GM10248 (cell line): ENCODE results near the gene SHFL.

Experiments used
- CTCF ChIA-PET: fragments of 300-600 bp; sonication (Branson Sonifier 250); formaldehyde crosslinking; extraction: SDS; loops from one replicate; lab custom pipeline; 2021; ENCODE audit warnings: antibody characterized with exemption; lab: Yijun Ruan, JAX
- POLR2A ChIA-PET: fragments of 350-650 bp; sonication (Branson Sonifier 250); formaldehyde crosslinking; extraction: SDS; loops from one replicate; lab custom pipeline; 2020; ENCODE audit warnings: antibody characterized with exemption; lab: Yijun Ruan, JAX
- DNase-seq: peaks from one replicate; pipeline ENCODE4 v3.0.0; 2012; ENCODE audit errors: extremely low spot score
- TF ChIP-seq, protein P1 (sequence below): IDR thresholded peaks from 2 replicates; pipeline ENCODE4 v1.5.1; 2012; ENCODE audit warnings: mild to moderate bottlenecking, low read depth; ENCODE audit errors: extremely low read depth, missing control alignments, control extremely low read depth

SHFL gene

DNA sequence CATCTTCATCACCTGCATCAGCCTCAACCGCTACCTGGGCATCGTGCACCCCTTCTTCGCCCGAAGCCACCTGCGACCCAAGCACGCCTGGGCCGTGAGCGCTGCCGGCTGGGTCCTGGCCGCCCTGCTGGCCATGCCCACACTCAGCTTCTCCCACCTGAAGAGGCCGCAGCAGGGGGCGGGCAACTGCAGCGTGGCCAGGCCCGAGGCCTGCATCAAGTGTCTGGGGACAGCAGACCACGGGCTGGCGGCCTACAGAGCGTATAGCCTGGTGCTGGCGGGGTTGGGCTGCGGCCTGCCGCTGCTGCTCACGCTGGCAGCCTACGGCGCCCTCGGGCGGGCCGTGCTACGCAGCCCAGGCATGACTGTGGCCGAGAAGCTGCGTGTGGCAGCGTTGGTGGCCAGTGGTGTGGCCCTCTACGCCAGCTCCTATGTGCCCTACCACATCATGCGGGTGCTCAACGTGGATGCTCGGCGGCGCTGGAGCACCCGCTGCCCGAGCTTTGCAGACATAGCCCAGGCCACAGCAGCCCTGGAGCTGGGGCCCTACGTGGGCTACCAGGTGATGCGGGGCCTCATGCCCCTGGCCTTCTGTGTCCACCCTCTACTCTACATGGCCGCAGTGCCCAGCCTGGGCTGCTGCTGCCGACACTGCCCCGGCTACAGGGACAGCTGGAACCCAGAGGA lies 28.0 kb downstream of the SHFL start:
- DNase-seq: no peak
- ChIA-PET CTCF (interaction anchor here (1.0 to 11.7 kb wide), 11 partner anchors 14 to 183 kb away, joined by 3 to 163 read pairs (median 6); partner anchors contain the start of gene ANGPTL6), POLR2A (interaction anchor here (0.6 to 1.9 kb wide), 6 partner anchors 8 to 314 kb away, joined by 3 to 10 read pairs (median 5); partner anchors contain the start of gene PPAN)
- TF ChIP-seq, protein P1, sequence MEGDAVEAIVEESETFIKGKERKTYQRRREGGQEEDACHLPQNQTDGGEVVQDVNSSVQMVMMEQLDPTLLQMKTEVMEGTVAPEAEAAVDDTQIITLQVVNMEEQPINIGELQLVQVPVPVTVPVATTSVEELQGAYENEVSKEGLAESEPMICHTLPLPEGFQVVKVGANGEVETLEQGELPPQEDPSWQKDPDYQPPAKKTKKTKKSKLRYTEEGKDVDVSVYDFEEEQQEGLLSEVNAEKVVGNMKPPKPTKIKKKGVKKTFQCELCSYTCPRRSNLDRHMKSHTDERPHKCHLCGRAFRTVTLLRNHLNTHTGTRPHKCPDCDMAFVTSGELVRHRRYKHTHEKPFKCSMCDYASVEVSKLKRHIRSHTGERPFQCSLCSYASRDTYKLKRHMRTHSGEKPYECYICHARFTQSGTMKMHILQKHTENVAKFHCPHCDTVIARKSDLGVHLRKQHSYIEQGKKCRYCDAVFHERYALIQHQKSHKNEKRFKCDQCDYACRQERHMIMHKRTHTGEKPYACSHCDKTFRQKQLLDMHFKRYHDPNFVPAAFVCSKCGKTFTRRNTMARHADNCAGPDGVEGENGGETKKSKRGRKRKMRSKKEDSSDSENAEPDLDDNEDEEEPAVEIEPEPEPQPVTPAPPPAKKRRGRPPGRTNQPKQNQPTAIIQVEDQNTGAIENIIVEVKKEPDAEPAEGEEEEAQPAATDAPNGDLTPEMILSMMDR: no peak

DNA sequence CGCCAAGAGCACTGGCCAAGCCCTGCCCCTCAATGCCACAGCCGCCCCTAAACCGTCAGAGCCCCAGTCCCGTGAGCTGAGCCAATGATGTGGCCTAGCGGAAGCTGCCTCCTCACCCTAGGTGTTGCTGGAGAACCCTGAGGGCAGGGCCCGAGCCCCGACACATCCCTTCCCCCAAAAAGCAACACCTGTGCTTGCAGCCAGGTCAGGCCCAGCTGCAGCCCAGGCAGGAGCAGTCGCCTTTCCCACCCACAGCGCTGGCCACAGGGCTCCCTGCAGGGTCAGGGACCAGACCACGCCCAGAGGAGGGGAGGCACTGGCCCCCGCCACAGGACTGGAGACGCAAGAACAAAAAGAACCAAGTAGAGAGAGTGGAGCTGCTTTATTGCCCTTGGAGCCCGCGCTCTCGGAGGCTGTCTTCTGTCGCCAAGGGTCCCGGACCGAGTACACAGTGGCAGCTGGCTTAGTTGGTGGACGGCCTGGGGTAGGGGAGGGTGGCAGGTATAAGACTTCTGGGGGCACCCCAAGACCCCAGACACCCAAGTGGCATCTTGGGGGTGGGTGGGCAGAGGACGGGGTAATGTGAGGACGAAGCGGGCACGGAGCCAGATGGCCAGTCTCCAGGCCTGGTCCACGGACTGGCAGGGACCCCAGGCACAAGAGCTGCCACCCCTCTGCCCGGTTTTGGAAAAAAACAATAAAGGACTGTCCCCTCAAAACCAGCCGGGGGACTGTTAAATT lies 28.7 kb downstream of the SHFL start:
- no peak for DNase-seq

DNA sequence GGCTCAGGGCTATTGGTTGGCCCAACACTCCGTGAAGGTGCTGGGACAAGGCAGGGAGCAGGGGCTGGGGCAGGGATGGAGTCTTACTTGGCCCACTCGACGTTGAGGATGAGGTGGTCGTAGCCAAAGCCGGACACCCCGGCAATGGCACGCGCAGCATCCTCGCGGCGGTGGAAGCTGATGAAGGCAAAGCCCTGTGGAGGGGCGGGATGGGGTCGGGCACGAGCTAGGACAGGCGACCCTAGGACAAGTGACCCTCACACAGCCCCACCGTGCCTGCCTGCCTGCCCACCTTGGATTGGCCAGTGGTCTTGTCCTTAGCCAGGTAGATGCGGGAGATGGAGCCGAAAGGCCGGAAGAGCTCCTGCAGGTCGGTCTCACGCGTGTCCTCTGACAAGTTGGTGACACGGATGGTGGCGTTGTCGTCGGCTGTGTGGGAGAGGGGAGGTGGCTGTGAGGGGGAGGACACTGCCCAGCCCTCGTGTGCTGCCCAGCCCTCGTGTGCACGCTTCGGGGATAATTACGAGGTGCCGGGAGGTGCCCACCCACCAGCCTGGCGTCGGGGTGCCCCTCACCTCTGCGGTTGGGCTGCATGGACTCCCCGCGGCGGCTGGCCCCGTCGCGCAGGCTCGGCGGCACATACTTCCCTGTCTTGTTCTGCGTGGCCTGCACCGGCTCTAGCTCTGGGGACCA lies 29.4 kb downstream of the SHFL start:
- DNase-seq: no peak
- ChIA-PET CTCF (interaction anchor here (1.1 to 11.7 kb wide), 4 partner anchors 15 to 185 kb away, joined by 3 to 163 read pairs (median 6); partner anchors contain the start of gene ANGPTL6), POLR2A (interaction anchor here (0.9 to 2.3 kb wide), 4 partner anchors 8 to 156 kb away, joined by 3 to 22 read pairs (median 6); partner anchors contain the start of gene PPAN)
- TF ChIP-seq, protein P1: no peak

More for the DNA sequence above, 28.7 kb downstream of the SHFL start:
- ChIA-PET POLR2A (interaction anchor here (0.6 to 1.9 kb wide), 3 partner anchors 9 to 314 kb away, joined by 5 to 10 read pairs (median 8); partner anchors contain the start of gene PPAN), CTCF (interaction anchor here (1.1 to 11.7 kb wide), 5 partner anchors 15 to 184 kb away, joined by 3 to 163 read pairs (median 8); partner anchors contain the start of gene ANGPTL6)
- TF ChIP-seq, protein P1: no peak

DNA sequence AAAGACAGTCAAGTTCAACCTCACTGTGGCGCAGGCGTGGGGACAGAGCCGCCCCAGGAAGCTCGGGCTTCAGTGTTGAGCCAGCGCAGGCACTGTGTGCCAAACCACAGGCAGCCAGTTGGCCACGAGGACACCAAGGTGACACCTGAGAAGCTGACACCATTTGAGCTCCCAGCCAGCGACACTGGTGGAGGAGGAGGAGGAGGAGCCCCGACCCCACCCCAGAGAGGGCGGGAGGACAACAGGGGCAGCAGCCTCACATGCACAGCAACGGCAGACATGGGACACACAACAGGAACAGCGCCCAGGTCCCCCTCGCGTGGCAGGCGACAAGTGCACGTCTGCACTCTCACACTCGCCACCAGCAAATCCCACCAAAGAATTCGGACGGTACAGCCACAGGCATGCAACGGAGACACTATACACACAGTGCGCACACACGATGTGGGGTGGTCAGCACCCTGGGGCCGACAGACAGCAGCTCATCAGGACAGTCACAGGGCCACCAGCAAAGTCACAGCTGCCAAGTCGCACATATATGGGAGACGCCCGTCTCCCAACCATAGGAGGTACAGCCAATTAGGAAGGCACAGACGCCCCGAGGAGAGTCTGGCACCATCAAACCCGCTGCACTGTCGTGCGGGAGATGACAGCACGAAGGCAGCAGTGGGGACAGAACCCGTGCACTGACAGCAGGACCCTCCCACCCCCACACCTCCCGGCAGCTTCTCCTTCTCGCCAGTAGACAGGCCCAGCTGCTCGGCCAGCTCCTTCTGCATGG lies 30.2 kb downstream of the SHFL start:
- ChIA-PET POLR2A (interaction anchor here (0.9 to 2.3 kb wide), 3 partner anchors 9 to 155 kb away, joined by 3 to 22 read pairs (median 3); partner anchors contain the start of gene PPAN), CTCF (interaction anchor here (1.1 to 11.7 kb wide), 5 partner anchors 16 to 185 kb away, joined by 3 to 163 read pairs (median 5); partner anchors contain the start of gene ANGPTL6)
- TF ChIP-seq, protein P1: no peak
- DNase-seq: no peak

DNA sequence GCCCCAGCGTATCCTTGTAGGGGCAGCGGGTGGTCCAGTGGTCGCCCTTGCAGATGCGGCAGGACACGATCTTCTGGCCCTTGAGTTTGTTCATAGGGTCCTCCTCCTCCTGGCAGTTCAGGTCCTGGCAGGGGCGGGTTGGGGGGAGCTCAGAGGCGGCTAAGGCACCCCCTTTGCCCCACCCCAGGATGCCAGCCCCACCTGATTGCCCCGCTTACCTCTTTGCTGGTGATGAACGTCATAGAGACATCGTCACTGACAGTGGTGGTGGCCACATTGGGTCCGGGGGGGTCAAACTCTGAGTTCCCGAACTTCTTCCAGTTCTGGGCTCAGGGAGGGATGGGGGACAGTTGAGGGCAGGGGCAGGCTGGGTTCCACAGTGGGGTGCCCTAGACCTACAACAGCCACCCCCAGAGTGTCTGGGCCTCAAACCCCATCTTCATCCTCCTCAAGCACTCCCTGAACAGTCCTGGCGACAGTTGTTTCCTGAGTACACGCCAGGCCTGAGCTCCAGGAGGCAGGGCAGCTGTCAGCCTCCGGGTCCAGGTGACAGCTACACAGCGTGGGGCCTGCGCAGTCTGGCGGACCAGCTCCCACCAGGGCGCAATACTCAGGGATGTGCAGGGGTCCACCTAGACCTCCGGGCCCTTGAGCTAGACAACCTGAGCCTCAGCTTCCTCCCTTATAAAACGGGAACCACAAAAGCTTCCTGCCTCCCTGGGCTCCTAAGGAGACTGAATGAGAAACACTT lies 30.9 kb downstream of the SHFL start:
- POLR2A ChIA-PET: interaction anchor here (0.7 to 2.3 kb wide), 5 partner anchors 10 to 155 kb away, joined by 3 to 22 read pairs (median 3); partner anchors contain the start of genes ANGPTL6 and PPAN
- TF ChIP-seq, protein P1: no peak
- CTCF ChIA-PET: interaction anchor here (0.7 to 11.7 kb wide), 4 partner anchors 10 to 300 kb away, joined by 3 to 163 read pairs (median 4); partner anchors contain the start of genes ANGPTL6 and PPAN
- DNase-seq: no peak
